Mesothelial cell of epicardium (in vitro differentiated cells): ENCODE data around the gene AFAP1. TPM values are rescaled to one million over a fixed set of nuclear protein-coding genes. Genes with fewer than 3 reads are reported as not detected.

ENCODE experiments used
- DNase-seq, 2 experiments: peaks; one replicate each; pipeline ENCODE4 v3.0.0; 2021; ENCODE audit warnings: low spot score in 2 of 2; ENCODE audit not compliant: unreplicated experiment in 2 of 2
- H3K27ac Mint-ChIP-seq: 2 replicates; pipeline ENCODE4 v1.8.0; 2021; ENCODE audit warnings: mixed read lengths
- H3K27me3 Mint-ChIP-seq: 2 replicates; pipeline ENCODE4 v1.8.0; 2021; ENCODE audit warnings: low read depth, mixed read lengths
- H3K36me3 Mint-ChIP-seq: 2 replicates; pipeline ENCODE4 v1.8.0; 2021; ENCODE audit warnings: mixed read lengths
- H3K4me1 Mint-ChIP-seq: 2 replicates; pipeline ENCODE4 v1.8.0; 2021; ENCODE audit warnings: mixed read lengths
- H3K4me3 Mint-ChIP-seq: 2 replicates; pipeline ENCODE4 v1.8.0; 2021; ENCODE audit warnings: mild to moderate bottlenecking, moderate library complexity, mixed read lengths
- H3K9me3 Mint-ChIP-seq: 2 replicates; pipeline ENCODE4 v1.8.0; 2021; ENCODE audit warnings: mixed read lengths
- total RNA-seq: library from RNA; stranded (reverse); gene quantifications from 3 replicates; pipeline ENCODE4 v1.2.1, GENCODE V29; 2021
- TF ChIP-seq, protein P1 (sequence below): fragments of 200-600 bp; sonication (generic); IDR thresholded peaks from one replicate; pipeline ENCODE4 v1.5.0; 2021; ENCODE audit warnings: antibody characterized with exemption; ENCODE audit not compliant: unreplicated experiment

AFAP1 gene
- total RNA-seq, 1 donor from 2014 or later, result 82.4 TPM

DNA sequence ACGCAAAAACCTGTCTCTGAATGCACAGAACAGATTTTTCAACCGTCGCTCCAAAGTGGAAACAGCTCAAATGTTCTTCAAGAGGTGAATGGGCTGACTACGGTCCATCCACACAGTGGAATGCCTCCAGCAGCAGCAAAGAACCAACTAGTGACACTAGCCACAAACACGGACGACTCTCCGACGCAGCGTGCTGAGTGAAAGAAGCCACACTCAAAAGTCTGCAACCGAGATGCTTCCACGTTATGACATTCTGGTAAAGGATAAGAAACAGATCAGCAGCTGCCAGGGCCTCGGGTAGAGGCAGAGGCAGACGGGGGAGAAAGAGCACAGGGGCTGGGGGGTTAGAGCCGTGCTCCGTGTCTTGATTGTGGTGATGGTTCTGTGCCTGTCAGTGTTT, 125.2 kb downstream of the AFAP1 start:
- peaks cover 29% of the 10 kb centered on the region for H3K4me1 Mint-ChIP-seq
- TF ChIP-seq, protein P1, sequence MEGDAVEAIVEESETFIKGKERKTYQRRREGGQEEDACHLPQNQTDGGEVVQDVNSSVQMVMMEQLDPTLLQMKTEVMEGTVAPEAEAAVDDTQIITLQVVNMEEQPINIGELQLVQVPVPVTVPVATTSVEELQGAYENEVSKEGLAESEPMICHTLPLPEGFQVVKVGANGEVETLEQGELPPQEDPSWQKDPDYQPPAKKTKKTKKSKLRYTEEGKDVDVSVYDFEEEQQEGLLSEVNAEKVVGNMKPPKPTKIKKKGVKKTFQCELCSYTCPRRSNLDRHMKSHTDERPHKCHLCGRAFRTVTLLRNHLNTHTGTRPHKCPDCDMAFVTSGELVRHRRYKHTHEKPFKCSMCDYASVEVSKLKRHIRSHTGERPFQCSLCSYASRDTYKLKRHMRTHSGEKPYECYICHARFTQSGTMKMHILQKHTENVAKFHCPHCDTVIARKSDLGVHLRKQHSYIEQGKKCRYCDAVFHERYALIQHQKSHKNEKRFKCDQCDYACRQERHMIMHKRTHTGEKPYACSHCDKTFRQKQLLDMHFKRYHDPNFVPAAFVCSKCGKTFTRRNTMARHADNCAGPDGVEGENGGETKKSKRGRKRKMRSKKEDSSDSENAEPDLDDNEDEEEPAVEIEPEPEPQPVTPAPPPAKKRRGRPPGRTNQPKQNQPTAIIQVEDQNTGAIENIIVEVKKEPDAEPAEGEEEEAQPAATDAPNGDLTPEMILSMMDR, result no peak
- peaks cover 49% of the 10 kb centered on the region for H3K36me3 Mint-ChIP-seq

DNA sequence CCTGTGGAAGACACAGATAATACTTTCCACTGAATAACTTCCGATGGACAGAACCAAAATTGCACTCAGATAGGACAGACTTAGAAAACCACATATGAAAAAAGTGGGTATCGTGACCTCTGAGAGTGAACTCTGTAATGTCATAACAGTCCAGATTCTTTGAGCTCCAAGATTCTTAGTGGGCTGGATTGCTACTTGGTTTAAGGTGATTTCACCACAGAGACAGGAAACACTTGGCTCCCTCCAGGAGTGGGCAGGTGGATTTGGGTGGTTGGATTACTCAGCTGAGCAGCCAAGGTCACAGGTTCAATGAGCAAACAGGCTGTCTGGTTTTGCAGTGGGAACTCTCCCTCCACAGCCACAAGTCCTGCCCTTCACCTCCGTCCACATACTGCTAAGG, 126.0 kb downstream of the AFAP1 start:
- H3K36me3 Mint-ChIP-seq, result peaks cover 56% of the 10 kb centered on the region
- peaks cover 2% of the 10 kb centered on the region for H3K9me3 Mint-ChIP-seq
- TF ChIP-seq, protein P1, result no peak
- peak overlapping the region; percentile 17 for H3K27ac Mint-ChIP-seq
- no peaks in the 10 kb centered on the region for H3K27me3 Mint-ChIP-seq
- peaks cover 27% of the 10 kb centered on the region for H3K4me1 Mint-ChIP-seq
- no peak for DNase-seq
- H3K4me3 Mint-ChIP-seq, result no peak overlapping the region

More for the DNA sequence above, 125.2 kb downstream of the AFAP1 start:
- no peak overlapping the region for H3K27ac Mint-ChIP-seq
- no peak overlapping the region for H3K4me3 Mint-ChIP-seq
- no peaks in the 10 kb centered on the region for H3K9me3 Mint-ChIP-seq
- no peak for DNase-seq
- no peaks in the 10 kb centered on the region for H3K27me3 Mint-ChIP-seq

DNA sequence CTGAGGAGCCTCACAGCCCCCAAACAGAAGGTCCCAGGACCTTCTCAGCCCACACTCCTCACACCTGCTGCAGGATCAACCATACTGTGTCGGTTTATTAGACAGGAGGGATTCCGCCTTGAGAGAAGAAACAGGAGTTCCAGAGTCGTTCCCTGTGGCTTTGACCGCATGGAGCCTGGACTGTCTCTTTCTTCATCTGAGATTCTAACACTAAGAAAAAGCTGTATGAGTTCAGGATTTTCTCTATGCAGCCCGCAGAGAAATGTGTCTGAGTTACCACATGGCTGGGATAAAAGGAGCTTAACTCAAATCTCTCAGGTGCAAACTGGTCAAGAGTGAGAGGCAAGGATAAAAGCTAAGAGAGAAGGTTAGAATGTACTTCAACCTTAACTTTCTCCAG, 126.7 kb downstream of the AFAP1 start:
- peaks cover 3% of the 10 kb centered on the region for H3K9me3 Mint-ChIP-seq
- no peak for DNase-seq
- H3K36me3 Mint-ChIP-seq, result peaks cover 61% of the 10 kb centered on the region
- no peaks in the 10 kb centered on the region for H3K27me3 Mint-ChIP-seq
- TF ChIP-seq, protein P1, result no peak
- peak overlapping the region; percentile 74 for H3K27ac Mint-ChIP-seq
- peaks cover 21% of the 10 kb centered on the region for H3K4me1 Mint-ChIP-seq
- H3K4me3 Mint-ChIP-seq, result no peak overlapping the region

DNA sequence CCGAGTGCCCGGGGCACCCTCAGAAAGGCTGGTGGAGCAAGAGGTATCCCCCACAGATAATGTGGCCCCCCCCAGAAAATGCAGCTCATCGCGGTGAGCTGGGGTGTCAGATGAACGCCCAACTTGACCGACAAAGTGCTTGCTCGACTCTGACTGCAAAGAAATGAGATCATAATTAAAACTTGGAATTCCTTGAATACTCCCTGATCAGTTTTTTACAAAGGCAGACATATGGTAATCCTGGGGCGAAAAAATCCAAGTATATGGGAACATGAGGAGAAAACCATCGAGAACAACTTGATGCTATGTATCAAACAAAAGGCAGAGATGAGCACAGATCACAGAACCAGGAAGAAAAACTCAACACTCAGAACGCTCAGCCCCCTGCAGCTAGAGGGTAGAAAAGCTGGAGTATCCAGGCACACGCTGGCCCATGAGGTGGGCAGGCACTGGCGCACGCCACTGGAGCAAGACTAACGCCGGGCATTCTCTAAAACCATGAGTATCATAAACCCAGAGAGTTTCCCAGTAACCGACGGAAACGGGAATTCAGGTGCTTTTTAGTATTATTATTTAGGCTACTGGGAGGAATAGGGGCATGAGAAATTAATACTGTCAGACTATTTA, 127.3 kb downstream of the AFAP1 start:
- Mint-ChIP-seq H3K36me3 (peaks cover 64% of the 10 kb centered on the region), H3K27me3 (no peaks in the 10 kb centered on the region), H3K4me1 (peaks cover 24% of the 10 kb centered on the region), H3K27ac (peak overlapping the region; percentile 74), H3K4me3 (no peak overlapping the region), H3K9me3 (peaks cover 3% of the 10 kb centered on the region)
- DNase-seq, result no peak
- TF ChIP-seq, protein P1, result no peak

DNA sequence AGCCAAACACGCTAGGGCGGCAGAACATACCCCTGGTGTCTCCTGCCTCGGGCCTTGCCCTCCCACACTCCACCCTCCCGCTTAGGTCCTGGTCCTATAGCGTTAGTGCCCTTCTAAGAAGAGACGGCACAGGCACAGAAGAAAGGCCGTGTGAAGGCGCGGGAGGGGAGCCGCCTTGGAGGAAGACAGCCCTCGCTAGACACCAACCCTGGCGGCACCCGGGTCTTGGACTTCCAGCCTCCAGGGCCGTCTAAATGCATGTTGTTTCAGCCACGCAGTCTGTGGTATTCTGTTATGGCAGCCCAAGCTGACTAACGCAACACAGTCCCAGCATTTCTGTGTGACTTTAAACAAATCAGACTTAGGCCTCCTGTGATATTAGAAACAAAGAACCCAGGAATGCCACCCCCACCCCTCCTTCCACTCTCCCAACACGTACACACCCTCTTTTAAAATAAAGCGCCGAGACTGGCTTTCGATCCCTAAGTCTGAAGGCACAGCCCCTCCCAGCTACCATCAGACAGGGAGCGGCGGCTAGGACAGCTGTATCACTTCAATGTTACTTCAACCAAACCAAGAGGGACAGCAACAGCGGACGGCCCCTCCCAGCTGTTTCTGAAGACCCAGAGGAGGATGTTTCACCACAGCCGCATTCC, 128.0 kb downstream of the AFAP1 start:
- Mint-ChIP-seq H3K27me3 (no peaks in the 10 kb centered on the region), H3K4me1 (peaks cover 30% of the 10 kb centered on the region), H3K4me3 (no peak overlapping the region), H3K27ac (peak overlapping the region; percentile 74), H3K36me3 (peaks cover 59% of the 10 kb centered on the region), H3K9me3 (peaks cover 3% of the 10 kb centered on the region)
- DNase-seq, result no peak
- TF ChIP-seq, protein P1, result no peak
